HL-60/S4 (cell line): ENCODE results near the gene NUDT22.

Experiments used
- in situ Hi-C: fragments of 300-500 bp; cut with MboI; formaldehyde crosslinking; loops from 2 replicates; pipeline ENCODE4 v1.14.3; 2022; ENCODE audit warnings: low sequenced_read_pairs

NUDT22 gene

DNA sequence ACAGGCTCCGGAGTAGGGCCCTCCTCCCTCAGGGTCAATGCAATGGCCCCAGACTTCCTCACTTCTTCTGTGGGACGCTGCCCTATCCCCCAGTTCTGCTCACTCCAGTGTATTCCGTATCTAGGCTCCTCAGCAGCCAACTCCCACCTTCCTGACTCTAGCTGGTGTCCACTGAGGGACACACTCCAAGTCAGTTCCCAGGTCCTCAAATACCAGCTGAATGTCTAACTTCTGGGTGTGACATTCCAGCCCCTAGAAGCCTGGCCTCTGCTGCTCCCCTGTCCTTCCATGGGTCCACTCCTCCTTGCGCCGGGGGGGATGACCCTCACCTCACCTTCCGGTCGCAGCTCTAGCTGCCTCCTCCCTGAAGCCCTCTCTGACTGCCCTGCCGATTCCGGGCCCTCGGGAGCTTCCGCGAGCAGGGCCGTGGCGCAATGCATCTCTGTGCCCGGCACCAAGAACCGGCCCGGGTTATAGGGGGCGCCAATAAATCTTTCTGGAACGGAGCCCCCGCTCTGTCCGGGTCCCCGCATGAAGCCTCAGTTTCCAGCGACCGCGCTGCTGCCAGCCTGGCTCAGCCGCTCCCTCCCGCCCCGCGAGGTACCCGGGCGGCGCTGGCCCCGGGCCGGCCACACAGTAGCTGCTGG is 42.9 kb downstream of the NUDT22 start:
- in situ Hi-C loops: no loop called here

DNA sequence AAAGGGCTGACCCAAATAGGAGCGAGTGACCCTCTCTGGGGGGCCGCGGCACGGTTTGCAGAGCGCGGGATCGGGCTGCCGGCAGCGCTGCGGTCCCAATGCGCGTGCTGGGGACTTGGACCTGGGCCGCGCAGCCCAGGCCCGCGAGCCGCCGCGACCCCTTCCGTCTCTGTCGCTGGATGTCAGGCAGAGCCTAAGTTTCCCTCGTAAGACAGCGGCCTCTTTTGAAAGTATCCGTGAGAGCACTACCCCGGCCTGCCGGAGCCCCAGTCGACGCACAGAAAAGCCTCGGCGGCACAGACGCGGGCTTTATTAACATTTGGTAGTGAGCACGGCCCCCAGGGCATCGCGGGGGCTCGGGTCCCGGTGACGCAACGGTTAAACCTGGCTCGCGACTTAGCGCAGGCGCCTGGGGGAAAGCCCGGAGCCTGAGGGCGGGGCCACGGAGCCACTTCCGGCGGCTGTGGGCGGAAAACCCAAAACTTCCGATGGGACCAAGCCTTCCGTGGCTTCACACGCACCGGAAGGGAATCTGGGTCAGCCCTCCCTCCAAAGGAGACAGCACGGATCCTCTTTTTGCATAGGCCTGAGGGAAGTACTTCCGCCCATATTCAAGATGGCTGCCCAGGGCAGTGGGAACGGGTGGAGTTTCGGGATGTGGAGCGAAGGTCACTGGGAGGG is 43.6 kb downstream of the NUDT22 start:
- in situ Hi-C loops: no loop called here

DNA sequence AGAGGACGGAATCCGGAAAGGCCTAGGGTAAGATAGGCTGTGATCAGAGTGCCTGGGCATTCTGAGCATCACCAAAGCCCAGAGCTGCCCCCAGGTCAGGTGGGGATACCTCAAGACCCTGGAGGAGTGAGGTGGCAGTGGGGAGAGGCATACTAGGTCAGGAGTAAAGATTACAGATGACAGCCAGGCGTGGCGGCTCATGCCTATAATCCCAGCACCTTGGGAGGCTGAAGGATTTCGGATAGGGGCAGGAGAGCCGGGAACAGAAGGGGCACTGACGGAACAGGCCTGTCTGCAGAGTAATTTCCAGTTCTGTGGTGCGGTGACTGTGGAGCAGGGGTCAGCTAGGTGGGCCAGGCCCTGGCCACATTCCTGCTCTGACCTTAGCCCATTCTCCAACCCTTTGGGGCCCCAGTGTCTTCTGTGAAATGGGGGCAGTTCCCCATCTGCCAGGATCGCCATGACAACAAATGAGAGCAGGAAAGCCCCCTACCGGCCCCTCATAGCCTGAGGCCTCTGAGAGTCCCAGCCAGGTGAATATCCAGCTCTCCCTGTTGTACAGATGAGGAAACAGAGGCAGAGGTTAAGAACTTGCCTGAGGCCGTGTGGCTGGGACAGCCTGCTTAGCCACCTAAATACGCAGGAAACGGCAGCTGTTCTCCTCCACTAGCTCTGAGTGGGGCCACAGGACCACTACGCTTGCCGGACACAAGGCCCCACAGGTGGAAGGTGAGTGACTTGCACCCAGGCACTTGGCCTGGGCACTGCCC is 49.1 kb downstream of the NUDT22 start:
- in situ Hi-C loops: no loop called here

DNA sequence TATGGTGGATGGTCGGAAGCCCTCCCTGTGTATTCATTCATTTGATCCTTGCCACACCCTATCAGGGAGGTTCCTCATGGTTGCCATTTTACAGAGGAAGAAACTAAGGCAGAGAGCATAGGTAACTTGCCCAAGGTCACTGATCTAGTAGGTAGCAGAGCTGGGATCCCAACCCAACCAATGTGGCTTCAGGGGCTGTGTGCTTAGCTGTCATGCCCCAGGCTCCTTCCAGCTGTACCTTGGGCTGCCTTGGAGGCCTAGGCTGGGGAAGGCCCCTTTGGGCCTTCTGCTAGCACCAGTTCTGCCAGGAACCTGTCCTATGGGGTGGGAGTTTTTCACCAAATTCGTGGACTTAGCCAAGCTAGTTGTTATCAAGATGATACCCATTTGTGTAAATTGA is 49.8 kb downstream of the NUDT22 start:
- in situ Hi-C loops: no loop called here

DNA sequence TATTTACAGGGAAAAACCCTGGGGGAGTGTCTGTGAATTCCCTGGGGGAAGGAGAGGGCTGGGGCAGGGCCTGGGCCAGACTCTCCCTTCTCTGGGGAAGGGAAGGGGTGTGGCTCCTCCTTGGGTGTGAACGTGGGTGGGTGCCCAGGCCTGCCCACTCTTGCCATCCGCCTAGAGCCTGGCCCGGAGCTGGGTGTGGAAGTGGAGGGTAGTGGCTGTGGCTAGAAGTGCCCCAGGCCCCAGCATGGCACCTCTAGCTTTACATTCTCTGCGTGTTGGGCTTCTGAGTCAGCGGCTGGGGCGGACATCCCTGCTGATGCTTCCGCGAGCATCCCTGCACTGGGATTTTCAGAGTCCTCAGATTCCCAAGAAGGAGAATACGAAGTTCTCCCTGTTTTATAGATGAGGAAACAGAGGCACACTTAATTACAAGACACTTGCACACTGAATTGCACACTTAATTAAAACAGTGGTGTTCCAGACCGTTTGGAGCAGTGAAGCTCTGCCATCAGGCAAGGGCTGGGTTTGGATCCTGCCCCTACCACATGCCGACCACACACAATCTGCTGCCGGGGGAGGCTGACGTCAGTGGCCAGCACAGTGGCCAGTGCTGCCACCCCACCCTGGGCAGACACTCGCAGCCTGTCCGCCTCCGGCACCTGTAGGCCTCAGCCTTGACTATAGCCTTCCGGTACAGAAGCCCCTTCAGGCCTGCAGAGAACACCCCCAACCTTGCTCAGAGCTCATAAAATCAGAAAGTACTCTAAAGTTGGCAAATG is 50.8 kb downstream of the NUDT22 start:
- in situ Hi-C loops: no loop called here

DNA sequence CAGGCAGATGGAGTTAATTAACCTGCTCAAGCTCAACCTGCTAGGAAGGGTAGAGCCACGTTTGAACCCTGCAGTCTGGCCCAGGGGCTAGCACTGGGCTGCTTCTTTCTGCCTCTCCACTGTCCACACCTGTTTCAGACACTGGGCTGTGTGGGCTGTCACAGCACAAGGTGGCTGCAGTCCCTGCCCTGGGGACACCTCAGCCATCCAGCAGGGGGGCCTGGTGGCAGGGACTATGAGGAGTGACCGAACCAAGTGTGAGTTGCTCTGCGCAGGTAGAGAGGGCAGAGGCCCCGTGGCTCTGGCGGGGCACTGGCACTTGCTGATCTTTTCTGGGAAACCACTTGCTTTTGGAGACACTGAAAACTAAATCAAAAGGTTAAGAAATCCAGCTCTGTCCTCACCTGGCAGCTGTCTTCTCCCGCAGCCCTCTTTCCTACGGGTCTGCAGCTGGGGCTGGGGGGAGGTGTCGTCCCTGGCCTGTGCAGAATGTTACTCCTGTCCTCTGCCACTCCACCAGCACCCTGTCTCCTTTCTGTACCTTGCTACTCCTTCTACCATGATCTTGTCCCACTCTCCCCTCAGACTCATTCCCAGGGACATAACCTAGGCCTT is 52.6 kb downstream of the NUDT22 start:
- in situ Hi-C loops: no loop called here
